PC-3 (cell line): Measurements from ENCODE around the gene COX15. TPM values are rescaled to one million over a fixed set of nuclear protein-coding genes. Genes with fewer than 3 reads are reported as not detected.

Experiments
- ATAC-seq: fragments of 200-7000 bp; cut with Tn5 transposase; 2 replicates; pipeline ENCODE4 v1.9.1; 2020; ENCODE audit warnings: mild to moderate bottlenecking, moderate library complexity
- BruUV-seq: library from RNA; stranded (reverse); fragments of 400-500 nt; replicated peaks from 2 replicates; lab custom pipeline; 2021; lab: Mats Ljungman, UMichigan
- CTCF ChIA-PET: fragments of 300-600 bp; sonication (Branson Sonifier 250); formaldehyde crosslinking; loops from one replicate; lab custom pipeline; 2022; ENCODE audit warnings: antibody characterized with exemption; lab: Charles Lee
- POLR2A ChIA-PET: fragments of 300-600 bp; sonication (Branson Sonifier 250); formaldehyde crosslinking; loops from one replicate; lab custom pipeline; 2022; ENCODE audit warnings: antibody characterized with exemption; ENCODE audit not compliant: unreplicated experiment; lab: Charles Lee
- DNase-seq: peaks from one replicate; pipeline ENCODE4 v3.0.0-alpha.2; 2015
- H2AFZ ChIP-seq: fragments of 300-600 bp; sonication (generic); 2 replicates; pipeline ENCODE4 v1.6.0; 2016; ENCODE audit warnings: antibody characterized with exemption, low read length
- H3F3A ChIP-seq: fragments of 300-600 bp; sonication (generic); one replicate; pipeline ENCODE4 v1.6.0; 2017; ENCODE audit warnings: antibody characterized with exemption, low read length, control low read depth, mild to moderate bottlenecking; ENCODE audit not compliant: unreplicated experiment
- H3K27ac ChIP-seq: fragments of 300-600 bp; sonication (generic); 2 replicates; pipeline ENCODE4 v1.5.1; 2016; ENCODE audit warnings: mild to moderate bottlenecking, low read length
- H3K27me3 ChIP-seq: fragments of 300-600 bp; sonication (generic); 2 replicates; pipeline ENCODE4 v1.6.1; 2016; ENCODE audit warnings: low read length, mixed read lengths
- H3K36me3 ChIP-seq: fragments of 300-600 bp; sonication (generic); 2 replicates; pipeline ENCODE4 v1.6.1; 2016; ENCODE audit warnings: low read depth, mixed run types, low read length, mixed read lengths
- H3K4me1 ChIP-seq: fragments of 300-600 bp; sonication (generic); 2 replicates; pipeline ENCODE4 v1.5.1; 2016; ENCODE audit warnings: low read length; ENCODE audit not compliant: insufficient read depth
- H3K4me2 ChIP-seq: fragments of 300-600 bp; sonication (generic); 2 replicates; pipeline ENCODE4 v1.6.0; 2016; ENCODE audit warnings: low read length
- H3K4me3 ChIP-seq: fragments of 300-600 bp; sonication (generic); 2 replicates; pipeline ENCODE4 v1.5.1; 2016; ENCODE audit warnings: mild to moderate bottlenecking, low read length, mixed read lengths
- H3K79me2 ChIP-seq: fragments of 300-600 bp; sonication (generic); 2 replicates; pipeline ENCODE4 v1.6.1; 2017; ENCODE audit warnings: low read length, mixed read lengths
- H3K9ac ChIP-seq: fragments of 300-600 bp; sonication (generic); 2 replicates; pipeline ENCODE4 v1.6.0; 2016; ENCODE audit warnings: mild to moderate bottlenecking, low read length
- H3K9me2 ChIP-seq: fragments of 300-600 bp; sonication (generic); replicated peaks from 2 replicates; pipeline ENCODE4 v1.6.1; 2016; ENCODE audit warnings: mixed run types, low read length, mixed read lengths
- H3K9me3 ChIP-seq: fragments of 300-600 bp; sonication (generic); 2 replicates; pipeline ENCODE4 v1.6.1; 2016; ENCODE audit warnings: low read length, mixed read lengths
- H4K20me1 ChIP-seq: fragments of 300-600 bp; sonication (generic); 2 replicates; pipeline ENCODE4 v1.6.1; 2016; ENCODE audit warnings: low read length, mixed read lengths
- EZH2 ChIP-seq: fragments of 300-600 bp; sonication (generic); IDR thresholded peaks from one replicate; pipeline ENCODE4 v1.6.1; 2017; ENCODE audit warnings: antibody characterized with exemption, mild to moderate bottlenecking, low read length; ENCODE audit not compliant: unreplicated experiment
- EZH2phosphoT487 ChIP-seq: fragments of 300-600 bp; sonication (generic); IDR thresholded peaks from 2 replicates; pipeline ENCODE4 v1.6.1; 2018; ENCODE audit warnings: mild to moderate bottlenecking, antibody characterized with exemption, low read length, borderline replicate concordance
- intact Hi-C: fragments of 100-400 bp; cut with micrococcal nuclease; formaldehyde crosslinking; loops from 2 replicates; pipeline ENCODE4 v1.9.0; 2023
- total RNA-seq: library from RNA; depleted of rRNA; stranded (reverse); fragments of >200 nt; gene quantifications from 2 replicates; pipeline ENCODE4 v1.2.3, GENCODE V29; 2014
- TF ChIP-seq, protein P1 (sequence below): fragments of 300-600 bp; sonication (generic); conservative IDR thresholded peaks from 2 replicates; pipeline ENCODE4 v1.5.1; 2017; ENCODE audit warnings: antibody characterized with exemption, low read depth, mild to moderate bottlenecking, low read length

The COX15 gene
- total RNA-seq, 1 experiment from 2014 or later: 16.6 TPM

DNA sequence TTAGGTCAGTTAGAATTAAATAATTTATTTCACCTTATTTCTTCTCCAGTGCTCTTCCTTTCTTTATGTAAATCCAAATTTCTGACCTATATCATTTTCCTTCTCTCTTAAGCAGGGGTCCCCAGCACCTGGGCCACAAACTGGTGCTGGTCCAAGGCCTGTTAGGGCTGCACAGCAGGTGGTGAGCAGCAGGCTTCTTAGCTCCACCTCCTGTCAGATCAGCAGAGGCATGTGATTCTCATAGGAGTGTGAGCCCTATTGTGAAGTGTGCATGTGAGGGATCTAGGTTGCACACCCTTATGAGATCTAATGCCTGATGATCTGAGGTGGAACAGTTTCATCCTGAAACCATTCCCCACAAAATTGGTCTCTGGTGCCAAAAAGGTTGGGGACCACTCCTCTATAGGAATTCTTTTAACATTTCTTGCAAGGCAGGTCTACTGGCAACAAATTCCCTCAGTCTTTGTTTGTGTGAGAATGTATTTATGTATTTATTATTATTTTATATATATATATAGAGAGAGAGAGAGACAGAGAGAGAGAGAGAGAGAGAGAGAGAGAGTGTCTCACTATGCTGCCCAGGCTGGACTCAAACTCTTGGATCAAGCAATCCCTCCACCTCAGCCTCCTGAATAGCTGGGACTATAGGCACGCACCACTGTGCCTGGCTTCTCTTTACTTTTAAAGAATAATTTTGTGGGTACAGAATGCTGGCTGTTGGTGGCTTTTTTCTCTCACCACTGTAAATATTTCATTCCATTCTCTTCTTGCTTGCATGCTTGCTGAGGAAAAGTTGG lies 46.2 kb upstream of the COX15 start:
- Histone ChIP-seq H3F3A (peaks cover 12% of the 10 kb centered on the region), H2AFZ (no peak overlapping the region), H3K9ac (no peak overlapping the region), H3K9me3 (no peaks in the 10 kb centered on the region), H3K27ac (peak overlapping the region; percentile 97), H3K36me3 (no peaks in the 10 kb centered on the region), H3K4me2 (peak overlapping the region; percentile 94; the same call in 1 of the 2 replicates), H3K9me2 (no peaks in the 10 kb centered on the region), H3K4me1 (peaks cover 59% of the 10 kb centered on the region), H4K20me1 (no peaks in the 10 kb centered on the region), H3K4me3 (no peak overlapping the region), H3K79me2 (no peaks in the 10 kb centered on the region), H3K27me3 (no peaks in the 10 kb centered on the region)
- TF ChIP-seq, protein P1, sequence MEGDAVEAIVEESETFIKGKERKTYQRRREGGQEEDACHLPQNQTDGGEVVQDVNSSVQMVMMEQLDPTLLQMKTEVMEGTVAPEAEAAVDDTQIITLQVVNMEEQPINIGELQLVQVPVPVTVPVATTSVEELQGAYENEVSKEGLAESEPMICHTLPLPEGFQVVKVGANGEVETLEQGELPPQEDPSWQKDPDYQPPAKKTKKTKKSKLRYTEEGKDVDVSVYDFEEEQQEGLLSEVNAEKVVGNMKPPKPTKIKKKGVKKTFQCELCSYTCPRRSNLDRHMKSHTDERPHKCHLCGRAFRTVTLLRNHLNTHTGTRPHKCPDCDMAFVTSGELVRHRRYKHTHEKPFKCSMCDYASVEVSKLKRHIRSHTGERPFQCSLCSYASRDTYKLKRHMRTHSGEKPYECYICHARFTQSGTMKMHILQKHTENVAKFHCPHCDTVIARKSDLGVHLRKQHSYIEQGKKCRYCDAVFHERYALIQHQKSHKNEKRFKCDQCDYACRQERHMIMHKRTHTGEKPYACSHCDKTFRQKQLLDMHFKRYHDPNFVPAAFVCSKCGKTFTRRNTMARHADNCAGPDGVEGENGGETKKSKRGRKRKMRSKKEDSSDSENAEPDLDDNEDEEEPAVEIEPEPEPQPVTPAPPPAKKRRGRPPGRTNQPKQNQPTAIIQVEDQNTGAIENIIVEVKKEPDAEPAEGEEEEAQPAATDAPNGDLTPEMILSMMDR: no peak
- no peak for TF ChIP-seq EZH2
- TF ChIP-seq EZH2phosphoT487: no peak
- ChIA-PET CTCF (no interaction called here), POLR2A (no interaction called here)
- intact Hi-C loops: loop anchor here (5.0 kb wide), 2 partner anchors 36 to 54 kb away; no protein-coding TSS in a partner anchor
- DNase-seq (no peak), ATAC-seq (no peak)
- BruUV-seq: no TSS peak

DNA sequence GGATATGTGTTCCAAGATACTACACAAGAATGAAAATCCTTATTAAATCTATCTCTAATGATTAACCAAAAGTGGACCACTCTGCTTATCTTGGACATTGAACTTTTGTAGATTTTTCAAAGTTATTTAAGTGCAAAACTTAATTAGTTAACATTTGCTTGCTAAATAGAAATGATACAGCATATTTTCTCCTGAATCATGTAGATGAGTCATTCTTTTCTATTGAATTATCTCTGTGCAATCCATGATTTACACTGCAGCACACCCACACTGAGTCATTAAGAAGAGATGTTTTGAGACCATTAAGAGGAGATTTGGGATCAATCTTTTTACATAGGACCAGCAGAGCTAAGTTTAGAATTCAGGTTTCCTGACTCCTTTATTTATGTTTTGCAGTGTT lies 43.9 kb upstream of the COX15 start:
- no peak for TF ChIP-seq EZH2phosphoT487
- no peak for TF ChIP-seq EZH2
- TF ChIP-seq, protein P1: no peak
- intact Hi-C loops: loop anchor here (5.0 kb wide), 2 partner anchors 34 to 56 kb away; no protein-coding TSS in a partner anchor
- ATAC-seq (peak; percentile 56), DNase-seq (peak; percentile 76)
- peak overlapping the region; percentile 93 for H3K27ac ChIP-seq
- BruUV-seq: no TSS peak
- H3K4me3 ChIP-seq: no peak overlapping the region
- no peaks in the 10 kb centered on the region for H3K36me3 ChIP-seq
- ChIA-PET CTCF (no interaction called here), POLR2A (interaction anchor here (0.7 kb wide), 1 partner anchor 233 kb away, joined by 4 read pairs; no protein-coding TSS in a partner anchor)
- peak overlapping the region; percentile 70 for H3K4me2 ChIP-seq
- peak overlapping the region; percentile 40; the same call in 1 of the 2 replicates for H2AFZ ChIP-seq
- peak overlapping the region; percentile 61 for H3K9ac ChIP-seq
- peaks cover 51% of the 10 kb centered on the region for H3K4me1 ChIP-seq
- no peaks in the 10 kb centered on the region for H4K20me1 ChIP-seq
- H3K79me2 ChIP-seq: no peaks in the 10 kb centered on the region
- no peaks in the 10 kb centered on the region for H3K9me2 ChIP-seq
- H3K9me3 ChIP-seq: no peaks in the 10 kb centered on the region
- H3F3A ChIP-seq: peaks cover 12% of the 10 kb centered on the region
- H3K27me3 ChIP-seq: no peaks in the 10 kb centered on the region

DNA sequence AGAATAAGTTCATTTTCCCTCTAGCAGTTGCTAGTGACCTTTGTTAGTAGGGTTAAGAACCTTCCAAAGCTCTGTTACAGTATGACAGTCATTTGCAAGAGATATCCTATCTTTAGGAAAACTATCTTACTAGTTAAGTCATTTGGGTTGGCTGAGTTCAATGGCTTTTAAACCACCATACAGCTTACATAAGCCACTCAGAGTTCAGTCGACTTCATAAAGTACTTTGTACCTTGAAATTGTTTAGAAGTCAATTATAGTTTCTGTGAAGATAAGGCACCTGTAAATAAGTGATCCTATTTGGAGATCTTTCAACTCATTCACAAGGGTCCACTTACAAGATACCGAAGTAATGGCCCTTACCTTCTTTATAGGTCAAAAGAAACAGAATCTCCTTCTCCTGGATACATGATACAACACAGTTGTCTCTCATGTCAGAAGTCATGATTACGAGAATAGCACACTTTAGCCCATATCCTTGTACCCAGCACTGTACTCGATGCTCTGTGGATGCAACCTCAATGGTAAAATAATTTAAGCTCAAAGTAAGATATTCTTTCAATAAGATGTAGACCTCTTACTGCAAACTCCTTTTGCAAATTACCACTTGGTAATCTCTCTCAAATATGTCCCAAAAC lies 38.6 kb upstream of the COX15 start:
- intact Hi-C loops: no loop called here

More for the DNA sequence above, 38.6 kb upstream of the COX15 start:
- Histone ChIP-seq H3K9me3 (no peaks in the 10 kb centered on the region), H3K4me1 (peaks cover 2% of the 10 kb centered on the region), H3F3A (no peaks in the 10 kb centered on the region), H3K9me2 (no peaks in the 10 kb centered on the region), H3K36me3 (no peaks in the 10 kb centered on the region), H3K9ac (no peak overlapping the region), H3K27ac (no peak overlapping the region), H3K4me3 (no peak overlapping the region), H3K27me3 (no peaks in the 10 kb centered on the region), H3K79me2 (no peaks in the 10 kb centered on the region), H3K4me2 (no peak overlapping the region), H4K20me1 (no peaks in the 10 kb centered on the region), H2AFZ (no peak overlapping the region)
- no peak for TF ChIP-seq EZH2phosphoT487
- TF ChIP-seq, protein P1: no peak
- TF ChIP-seq EZH2: no peak
- no TSS peak for BruUV-seq
- CTCF ChIA-PET: no interaction called here
- ATAC-seq (no peak), DNase-seq (no peak)
- POLR2A ChIA-PET: no interaction called here
